HepG2 (cell line): ENCODE results near the gene SREBF1. TPM values are rescaled to one million over a fixed set of nuclear protein-coding genes. Genes with fewer than 3 reads are reported as not detected.

ENCODE experiments used
- ATF5 ChIP-seq: sonication (generic); formaldehyde crosslinking; IDR thresholded peaks from 2 replicates; pipeline ENCODE4 v1.4.0; 2020; ENCODE audit warnings: mild to moderate bottlenecking, low read depth, missing genetic modification reagents
- ATF7 ChIP-seq, 2 experiments: fragments of 450-650 bp in 1 of 2; sonication (generic) in 1 of 2; formaldehyde crosslinking in 1 of 2; IDR thresholded peaks; 2 replicates each; pipeline versions ENCODE4 v1.4.0 to v1.6.1; 2016 to 2020; ENCODE audit warnings: antibody characterized with exemption in 1 of 2, mild to moderate bottlenecking in 1 of 2, missing genetic modification reagents in 1 of 2
- CCDC6 ChIP-seq: sonication (generic); formaldehyde crosslinking; IDR thresholded peaks from 2 replicates; pipeline ENCODE4 v1.8.1; 2022; ENCODE audit warnings: mild to moderate bottlenecking, missing genetic modification reagents, moderate library complexity
- GRHL1 ChIP-seq: sonication (generic); formaldehyde crosslinking; conservative IDR thresholded peaks from 2 replicates; pipeline ENCODE4 v1.8.0; 2022; ENCODE audit warnings: missing genetic modification reagents
- HNRNPH1 ChIP-seq: fragments of 200-400 bp; formaldehyde crosslinking; optimal IDR thresholded peaks from 2 replicates; pipeline ENCODE3; 2017; ENCODE audit warnings: mild to moderate bottlenecking, low read depth, low read length
- MXD3 ChIP-seq: IDR thresholded peaks from 2 replicates; pipeline ENCODE4 v1.6.1; 2016; ENCODE audit warnings: mild to moderate bottlenecking, missing biosample characterization, missing genetic modification reagents
- NR2F6 ChIP-seq, 2 experiments: IDR thresholded peaks; 2 replicates each; pipeline ENCODE4 v1.6.1; 2016; ENCODE audit warnings: antibody characterized with exemption in 1 of 2, mild to moderate bottlenecking in 1 of 2
- ONECUT2 ChIP-seq: sonication (generic); formaldehyde crosslinking; IDR thresholded peaks from 2 replicates; pipeline ENCODE4 v1.4.0; 2020; ENCODE audit warnings: missing genetic modification reagents
- SPEN ChIP-seq: sonication (generic); formaldehyde crosslinking; IDR thresholded peaks from 2 replicates; pipeline ENCODE4 v1.5.1; 2020; ENCODE audit warnings: low read depth, mild to moderate bottlenecking, missing genetic modification reagents
- SRSF1 ChIP-seq: fragments of 200-400 bp; formaldehyde crosslinking; optimal IDR thresholded peaks from 2 replicates; pipeline ENCODE3; 2017; ENCODE audit warnings: mild to moderate bottlenecking, low read depth, low read length, moderate library complexity
- TBP ChIP-seq: sonication (generic); formaldehyde crosslinking; IDR thresholded peaks from 2 replicates; pipeline ENCODE4 v1.5.0; 2020; ENCODE audit warnings: missing genetic modification reagents
- TCF7 ChIP-seq: sonication (generic); IDR thresholded peaks from 2 replicates; pipeline ENCODE4 v1.6.1; 2016; ENCODE audit warnings: antibody characterized with exemption, low read depth
- THAP7 ChIP-seq: sonication (generic); formaldehyde crosslinking; IDR thresholded peaks from 2 replicates; pipeline ENCODE4 v1.8.1; 2023; ENCODE audit warnings: mild to moderate bottlenecking, missing genetic modification reagents
- XRCC5 ChIP-seq: fragments of 200-400 bp; formaldehyde crosslinking; optimal IDR thresholded peaks from 2 replicates; pipeline ENCODE3; 2017; ENCODE audit warnings: mild to moderate bottlenecking, low read length
- ZNF232 ChIP-seq: sonication (generic); formaldehyde crosslinking; IDR thresholded peaks from 2 replicates; pipeline ENCODE4 v1.4.0; 2020; ENCODE audit warnings: missing genetic modification reagents, borderline replicate concordance
- ZNF451 ChIP-seq: sonication (generic); formaldehyde crosslinking; IDR thresholded peaks from 2 replicates; pipeline ENCODE4 v1.5.0; 2020; ENCODE audit warnings: mild to moderate bottlenecking, missing genetic modification reagents
- ZNF484 ChIP-seq: sonication (generic); formaldehyde crosslinking; IDR thresholded peaks from 2 replicates; pipeline ENCODE4 v1.5.1; 2020; ENCODE audit warnings: mild to moderate bottlenecking, low read depth, missing genetic modification reagents, borderline replicate concordance
- ZNF749 ChIP-seq: sonication (generic); formaldehyde crosslinking; IDR thresholded peaks from 2 replicates; pipeline ENCODE4 v1.8.0; 2022; ENCODE audit warnings: mild to moderate bottlenecking, missing genetic modification reagents, moderate library complexity, borderline replicate concordance
- ZNF883 ChIP-seq: sonication (generic); formaldehyde crosslinking; IDR thresholded peaks from 2 replicates; pipeline ENCODE4 v1.5.1; 2020; ENCODE audit warnings: mild to moderate bottlenecking, missing genetic modification reagents; ENCODE audit errors: not compliant biosample characterization
- polyA plus RNA-seq, 8 experiments: library from polyadenylated mRNA; depleted of rRNA in 3 of 8; stranded (reverse) in 7 of 8; unstranded in 1 of 8; fragments of >200 nt; fragmentation: Illumina TruSeq in 4 of 8; extraction: Trizol in 4 of 8; gene quantifications; 2 replicates each; pipeline versions ENCODE4 v1.2.1 to v1.2.3, GENCODE V29; 2011 to 2016; ENCODE audit warnings: low read depth in 4 of 8, missing spikeins in 1 of 8, mixed read lengths in 1 of 8; ENCODE audit not compliant: insufficient read depth in 1 of 8
- total RNA-seq, 5 experiments: library from RNA; depleted of rRNA; stranded (reverse); fragments of >200 nt; fragmentation: Illumina TruSeq; extraction: Trizol; gene quantifications; 2 replicates each; pipeline ENCODE4 v1.2.3, GENCODE V29; 2016; ENCODE audit warnings: low read depth in 1 of 5
- TF ChIP-seq, protein P1 (sequence below): sonication (generic); formaldehyde crosslinking; IDR thresholded peaks from 2 replicates; pipeline ENCODE4 v1.4.0; 2020; ENCODE audit warnings: missing genetic modification reagents, borderline replicate concordance
- TF ChIP-seq, protein P2 (sequence below): sonication (generic); formaldehyde crosslinking; IDR thresholded peaks from 2 replicates; pipeline ENCODE4 v1.5.1; 2020; ENCODE audit warnings: missing genetic modification reagents, mild to moderate bottlenecking, borderline replicate concordance

Gene SREBF1
- total and polyA plus RNA-seq, 2 of the 13 experiments (the other 11 are each of a cell fraction or from before 2014, with no cell fraction given): 34.3 to 38.0 TPM

- peak; percentile 69; the same call in 1 of the 2 replicates for TF ChIP-seq ONECUT2
- TF ChIP-seq SPEN (CRISPR knock-in tag): no peak
- no peak for TF ChIP-seq HNRNPH1
- no peak for TF ChIP-seq GRHL1
- TF ChIP-seq ZNF749: no peak
- no peak for TF ChIP-seq THAP7 (CRISPR knock-in tag)
- no peak for TF ChIP-seq ZNF232 (CRISPR knock-in tag)
- no peak for TF ChIP-seq TBP (CRISPR knock-in tag)
- no peak for TF ChIP-seq MXD3
- no peak for TF ChIP-seq ATF5
- TF ChIP-seq NR2F6 (IDR thresholded peaks at IDR 0.05): peak; percentile 65
- peak; percentile 62; the same call in 1 of the 2 replicates for TF ChIP-seq NR2F6 (CRISPR knock-in tag; IDR thresholded peaks at IDR 0.05)
- TF ChIP-seq, protein P1, sequence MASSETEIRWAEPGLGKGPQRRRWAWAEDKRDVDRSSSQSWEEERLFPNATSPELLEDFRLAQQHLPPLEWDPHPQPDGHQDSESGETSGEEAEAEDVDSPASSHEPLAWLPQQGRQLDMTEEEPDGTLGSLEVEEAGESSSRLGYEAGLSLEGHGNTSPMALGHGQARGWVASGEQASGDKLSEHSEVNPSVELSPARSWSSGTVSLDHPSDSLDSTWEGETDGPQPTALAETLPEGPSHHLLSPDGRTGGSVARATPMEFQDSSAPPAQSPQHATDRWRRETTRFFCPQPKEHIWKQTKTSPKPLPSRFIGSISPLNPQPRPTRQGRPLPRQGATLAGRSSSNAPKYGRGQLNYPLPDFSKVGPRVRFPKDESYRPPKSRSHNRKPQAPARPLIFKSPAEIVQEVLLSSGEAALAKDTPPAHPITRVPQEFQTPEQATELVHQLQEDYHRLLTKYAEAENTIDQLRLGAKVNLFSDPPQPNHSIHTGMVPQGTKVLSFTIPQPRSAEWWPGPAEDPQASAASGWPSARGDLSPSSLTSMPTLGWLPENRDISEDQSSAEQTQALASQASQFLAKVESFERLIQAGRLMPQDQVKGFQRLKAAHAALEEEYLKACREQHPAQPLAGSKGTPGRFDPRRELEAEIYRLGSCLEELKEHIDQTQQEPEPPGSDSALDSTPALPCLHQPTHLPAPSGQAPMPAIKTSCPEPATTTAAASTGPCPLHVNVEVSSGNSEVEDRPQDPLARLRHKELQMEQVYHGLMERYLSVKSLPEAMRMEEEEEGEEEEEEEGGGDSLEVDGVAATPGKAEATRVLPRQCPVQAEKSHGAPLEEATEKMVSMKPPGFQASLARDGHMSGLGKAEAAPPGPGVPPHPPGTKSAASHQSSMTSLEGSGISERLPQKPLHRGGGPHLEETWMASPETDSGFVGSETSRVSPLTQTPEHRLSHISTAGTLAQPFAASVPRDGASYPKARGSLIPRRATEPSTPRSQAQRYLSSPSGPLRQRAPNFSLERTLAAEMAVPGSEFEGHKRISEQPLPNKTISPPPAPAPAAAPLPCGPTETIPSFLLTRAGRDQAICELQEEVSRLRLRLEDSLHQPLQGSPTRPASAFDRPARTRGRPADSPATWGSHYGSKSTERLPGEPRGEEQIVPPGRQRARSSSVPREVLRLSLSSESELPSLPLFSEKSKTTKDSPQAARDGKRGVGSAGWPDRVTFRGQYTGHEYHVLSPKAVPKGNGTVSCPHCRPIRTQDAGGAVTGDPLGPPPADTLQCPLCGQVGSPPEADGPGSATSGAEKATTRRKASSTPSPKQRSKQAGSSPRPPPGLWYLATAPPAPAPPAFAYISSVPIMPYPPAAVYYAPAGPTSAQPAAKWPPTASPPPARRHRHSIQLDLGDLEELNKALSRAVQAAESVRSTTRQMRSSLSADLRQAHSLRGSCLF (CRISPR knock-in tag): no peak
- peak; percentile 59; the same call in 1 of the 2 replicates for TF ChIP-seq TCF7
- no peak for TF ChIP-seq XRCC5
- TF ChIP-seq ZNF451 (CRISPR knock-in tag): no peak
- TF ChIP-seq SRSF1: no peak
- no peak for TF ChIP-seq ZNF484 (CRISPR knock-in tag)
- TF ChIP-seq, protein P2, sequence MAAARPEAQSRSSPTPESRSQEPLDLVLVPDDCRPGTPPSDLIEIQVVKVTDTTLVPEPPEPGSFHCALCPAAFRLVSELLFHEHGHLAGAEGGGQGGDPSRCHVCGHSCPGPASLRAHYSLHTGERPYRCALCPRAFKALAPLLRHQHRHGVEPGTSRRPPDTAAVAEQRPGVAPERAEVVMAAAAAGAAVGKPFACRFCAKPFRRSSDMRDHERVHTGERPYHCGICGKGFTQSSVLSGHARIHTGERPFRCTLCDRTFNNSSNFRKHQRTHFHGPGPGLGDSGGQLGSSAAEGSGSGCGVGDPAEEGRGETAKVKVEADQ (CRISPR knock-in tag): no peak
- TF ChIP-seq CCDC6 (CRISPR knock-in tag): no peak
- TF ChIP-seq ZNF883 (CRISPR knock-in tag): no peak
- no peak for TF ChIP-seq ATF7 (IDR thresholded peaks at IDR 0.05)
- TF ChIP-seq ATF7 (CRISPR knock-in tag; IDR thresholded peaks at IDR 0.05): no peak
Measured at GRCh38 chr17:17865035-17865434, 28.2 kb upstream of the SREBF1 start (continued).
